Skeletal muscle cell (primary cell): ENCODE measurements around the gene MND1.

Experiments used
- DNase-seq: peaks from one replicate; pipeline ENCODE4 v3.0.0-alpha.2; 2010; ENCODE audit warnings: low read depth
- H3K4me3 ChIP-seq: 2 replicates; pipeline ENCODE4 v1.5.1; 2011; ENCODE audit warnings: low read depth, mild to moderate bottlenecking, control low read depth, low read length, moderate library complexity

MND1 gene

GRCh38 chr4:153344131-153345011, at the start of gene MND1:
Gene MND1 (plus strand): TSS chr4:153344688. CDS start chr4:153344738, 50 bp downstream.
- H3K4me3 ChIP-seq, result peak within 1 kb of the TSS; percentile 83
- DNase-seq, result no peak

GRCh38 chr4:153295131-153295755, 49.2 kb upstream of the MND1 start:
- no peak overlapping the region for H3K4me3 ChIP-seq
- no peak for DNase-seq

GRCh38 chr4:153296040-153296823, 48.3 kb upstream of the MND1 start:
- DNase-seq, result peak; percentile 56
- no peak overlapping the region for H3K4me3 ChIP-seq

- no peak for DNase-seq
- no peak overlapping the region for H3K4me3 ChIP-seq
These were observed 47.4 kb upstream of the MND1 start for GRCh38 chr4:153297116-153297515.

GRCh38 chr4:153310793-153311192, 33.7 kb upstream of the MND1 start:
- no peak overlapping the region for H3K4me3 ChIP-seq
- no peak for DNase-seq

GRCh38 chr4:153314915-153315314, 29.6 kb upstream of the MND1 start:
- no peak overlapping the region for H3K4me3 ChIP-seq
- DNase-seq, result no peak

GRCh38 chr4:153318696-153319320, 25.7 kb upstream of the MND1 start:
- no peak overlapping the region for H3K4me3 ChIP-seq
- DNase-seq, result no peak

GRCh38 chr4:153322791-153323190, 21.7 kb upstream of the MND1 start:
- H3K4me3 ChIP-seq, result no peak overlapping the region
- DNase-seq, result no peak

- no peak overlapping the region for H3K4me3 ChIP-seq
- DNase-seq, result no peak
These were observed 20.4 kb upstream of the MND1 start for GRCh38 chr4:153324046-153324445.

GRCh38 chr4:153325558-153325957, 18.9 kb upstream of the MND1 start:
- no peak overlapping the region for H3K4me3 ChIP-seq
- DNase-seq, result no peak

GRCh38 chr4:153326513-153326912, 18.0 kb upstream of the MND1 start:
- no peak overlapping the region for H3K4me3 ChIP-seq
- DNase-seq, result no peak

GRCh38 chr4:153327247-153327646, 17.2 kb upstream of the MND1 start:
- DNase-seq, result no peak
- H3K4me3 ChIP-seq, result no peak overlapping the region

- no peak overlapping the region for H3K4me3 ChIP-seq
- no peak for DNase-seq
These were observed 11.6 kb upstream of the MND1 start for GRCh38 chr4:153332936-153333335.

GRCh38 chr4:153333874-153334273, 10.6 kb upstream of the MND1 start:
- H3K4me3 ChIP-seq, result no peak overlapping the region
- DNase-seq, result no peak

GRCh38 chr4:153335665-153336064, 8.8 kb upstream of the MND1 start:
- DNase-seq, result no peak
- no peak overlapping the region for H3K4me3 ChIP-seq

GRCh38 chr4:153337686-153338085, 6.8 kb upstream of the MND1 start:
- H3K4me3 ChIP-seq, result no peak overlapping the region
- no peak for DNase-seq

- DNase-seq, result no peak
- no peak overlapping the region for H3K4me3 ChIP-seq
These were observed 2.9 kb upstream of the MND1 start for GRCh38 chr4:153341575-153342090.

GRCh38 chr4:153342751-153343552, 1.5 kb upstream of the MND1 start:
- no peak overlapping the region for H3K4me3 ChIP-seq
- DNase-seq, result no peak
